Islet precursor cell (in vitro differentiated cells): ENCODE data around the gene GABRR2.
A peak's percentile ranks its signal among the peaks of the same experiment; 100 is the strongest.

Experiments
- DNase-seq: peaks from one replicate; pipeline ENCODE4 v3.0.0-alpha.2; 2018

GABRR2 gene

GRCh38 chr6:89290401-89291155 is 24.5 kb downstream of the GABRR2 start:
- DNase-seq, result peak; percentile 51

GRCh38 chr6:89289710-89290109 is 25.4 kb downstream of the GABRR2 start:
- DNase-seq, result peak; percentile 1

- DNase-seq, result no peak
These were observed 27.6 kb downstream of the GABRR2 start for GRCh38 chr6:89287351-89288028.

GRCh38 chr6:89286516-89286915 is 28.6 kb downstream of the GABRR2 start:
- no peak for DNase-seq

- peak; percentile 55 for DNase-seq
These were observed 29.9 kb downstream of the GABRR2 start for GRCh38 chr6:89284963-89285735.

GRCh38 chr6:89284081-89284480 is 31.0 kb downstream of the GABRR2 start:
- no peak for DNase-seq

GRCh38 chr6:89282749-89283148 is 32.4 kb downstream of the GABRR2 start:
- DNase-seq, result peak; percentile 33

GRCh38 chr6:89281779-89282246 is 33.3 kb downstream of the GABRR2 start:
- DNase-seq, result peak; percentile 81

GRCh38 chr6:89278956-89279355 is 36.1 kb downstream of the GABRR2 start:
- no peak for DNase-seq

GRCh38 chr6:89275900-89276299 is 39.2 kb downstream of the GABRR2 start:
- no peak for DNase-seq

GRCh38 chr6:89273816-89274215 is 41.3 kb downstream of the GABRR2 start:
- no peak for DNase-seq

- DNase-seq, result peak; percentile 38
These were observed 42.5 kb downstream of the GABRR2 start for GRCh38 chr6:89272596-89272995.

- DNase-seq, result peak; percentile 32
These were observed 44.0 kb downstream of the GABRR2 start for GRCh38 chr6:89270951-89271721.

GRCh38 chr6:89269981-89270380 is 45.1 kb downstream of the GABRR2 start:
- DNase-seq, result peak; percentile 54

GRCh38 chr6:89269252-89269651 is 45.8 kb downstream of the GABRR2 start:
- peak; percentile 27 for DNase-seq

GRCh38 chr6:89268776-89269175 is 46.3 kb downstream of the GABRR2 start:
- peak; percentile 35 for DNase-seq

- DNase-seq, result peak; percentile 23
These were observed 47.2 kb downstream of the GABRR2 start for GRCh38 chr6:89267918-89268317.

GRCh38 chr6:89264296-89264695 is 50.8 kb downstream of the GABRR2 start:
- no peak for DNase-seq

- DNase-seq, result no peak
These were observed 54.3 kb downstream of the GABRR2 start for GRCh38 chr6:89260832-89261231.

GRCh38 chr6:89260310-89260709 is 54.8 kb downstream of the GABRR2 start:
- no peak for DNase-seq

- DNase-seq, result no peak
These were observed 56.2 kb downstream of the GABRR2 start for GRCh38 chr6:89258912-89259311.

- DNase-seq, result no peak
These were observed 57.3 kb downstream of the GABRR2 start for GRCh38 chr6:89257781-89258180.

- DNase-seq, result no peak
These were observed 57.8 kb downstream of the GABRR2 start for GRCh38 chr6:89257346-89257745.
